ENCODE results near the gene MYBPH. TPM values are rescaled to one million over a fixed set of nuclear protein-coding genes. Genes with fewer than 3 reads are reported as not detected.

MYBPH gene
- polyA plus RNA-seq, 2 donors, result not detected

DNA sequence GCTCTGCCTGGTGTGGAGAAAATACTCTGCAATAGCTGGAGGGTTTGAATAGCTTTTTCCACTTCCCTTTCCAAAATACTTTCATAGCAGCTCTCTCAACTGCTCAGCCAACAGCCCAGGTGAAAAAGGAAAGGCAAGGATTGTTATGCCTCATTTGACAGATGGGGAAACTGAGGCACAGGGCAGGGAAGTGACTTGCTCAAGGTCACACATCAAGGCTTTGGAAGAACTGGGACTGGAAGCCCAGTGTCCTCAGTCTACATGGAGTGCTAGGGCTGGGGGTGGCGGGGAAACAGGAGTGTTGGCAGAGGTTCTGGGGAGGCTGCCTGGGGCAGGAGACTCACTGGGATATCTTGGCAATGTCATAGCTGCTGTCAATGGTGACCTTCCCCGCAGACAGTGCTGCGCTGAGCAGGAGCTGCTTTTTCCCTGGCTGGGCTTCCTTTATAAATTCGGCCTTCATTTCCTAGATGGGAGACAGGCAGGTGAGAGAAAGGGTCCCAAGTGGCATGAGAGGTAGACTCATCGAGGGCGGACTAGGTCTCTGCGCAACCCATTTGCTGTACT, 6.8 kb upstream of the MYBPH start:
- WGBS, 2 donors, result 83 to 92% methylated on average over 7 of the region's 7 CpGs
- Histone ChIP-seq H3K27ac (ENCODE audit: low read depth in 2 of 2, low read length in 1 of 2) (no peak overlapping the region), H3K27me3 (ENCODE audit: control insufficient read depth in 1 of 2, insufficient read depth in 2 of 2, low read length in 2 of 2) (no peaks in the 10 kb centered on the region), H3K9me3 (ENCODE audit: control insufficient read depth in 2 of 2, insufficient read depth in 1 of 2, low read depth in 1 of 2, low read length in 1 of 2) (no peaks in the 10 kb centered on the region), H3K4me1 (ENCODE audit: control insufficient read depth in 2 of 2, insufficient read depth in 2 of 2, low read length in 1 of 2) (peaks cover 3 to 13% of the 10 kb centered on the region in 2 donors), H3K36me3 (ENCODE audit: control insufficient read depth in 2 of 2, insufficient read depth in 2 of 2, low read length in 1 of 2) (no peaks in the 10 kb centered on the region), H3K4me3 (ENCODE audit: low read depth in 1 of 2, low read length in 2 of 2) (no peak overlapping the region)

DNA sequence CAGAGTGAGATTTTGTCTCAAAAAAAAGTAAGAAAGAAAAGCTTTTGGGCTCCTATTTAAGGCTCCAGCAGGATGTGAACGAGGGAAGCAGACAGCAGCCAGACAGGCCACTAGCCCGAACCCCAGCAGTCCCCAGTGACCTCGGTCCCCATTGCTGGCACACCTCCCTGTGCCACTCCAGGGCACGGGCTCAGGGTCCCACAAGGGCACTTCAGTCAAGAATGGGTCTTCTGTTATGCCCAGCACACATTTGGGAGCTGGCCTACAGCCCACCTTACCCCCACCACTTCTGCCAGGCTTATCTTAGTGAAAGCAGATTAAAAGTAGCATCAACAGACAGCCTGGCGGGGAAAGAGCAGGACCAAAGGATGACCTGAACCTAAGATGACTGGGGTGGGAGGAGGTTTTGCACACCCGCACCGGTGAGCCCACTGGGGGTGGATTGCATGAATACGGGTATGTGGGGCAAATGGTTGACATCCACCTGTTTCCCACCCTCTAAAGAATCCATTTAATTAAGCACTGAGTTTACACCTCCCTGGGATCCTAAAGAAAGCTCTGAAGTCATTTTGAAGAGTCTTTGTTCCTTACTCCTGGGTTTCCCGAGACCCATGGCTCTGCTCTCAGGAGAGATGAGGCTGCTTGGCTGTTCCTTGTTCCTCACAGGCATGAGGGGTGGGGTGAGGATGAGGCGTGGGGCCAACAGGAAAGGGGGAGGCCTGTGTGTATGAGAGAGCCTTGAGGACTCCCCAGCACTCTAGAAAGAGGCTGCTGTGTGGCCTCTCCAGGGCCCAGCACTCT, 6.2 kb upstream of the MYBPH start:
- Histone ChIP-seq H3K4me3 (ENCODE audit: low read depth in 1 of 2, low read length in 2 of 2) (no peak overlapping the region), H3K36me3 (ENCODE audit: control insufficient read depth in 2 of 2, insufficient read depth in 2 of 2, low read length in 1 of 2) (no peaks in the 10 kb centered on the region), H3K4me1 (ENCODE audit: control insufficient read depth in 2 of 2, insufficient read depth in 2 of 2, low read length in 1 of 2) (peaks cover 3 to 10% of the 10 kb centered on the region in 2 donors), H3K27me3 (ENCODE audit: control insufficient read depth in 1 of 2, insufficient read depth in 2 of 2, low read length in 2 of 2) (no peaks in the 10 kb centered on the region), H3K27ac (ENCODE audit: low read depth in 2 of 2, low read length in 1 of 2) (no peak overlapping the region), H3K9me3 (ENCODE audit: control insufficient read depth in 2 of 2, insufficient read depth in 1 of 2, low read depth in 1 of 2, low read length in 1 of 2) (no peaks in the 10 kb centered on the region)
- 68 to 83% methylated on average over 10 of the region's 10 CpGs for WGBS, 2 donors

DNA sequence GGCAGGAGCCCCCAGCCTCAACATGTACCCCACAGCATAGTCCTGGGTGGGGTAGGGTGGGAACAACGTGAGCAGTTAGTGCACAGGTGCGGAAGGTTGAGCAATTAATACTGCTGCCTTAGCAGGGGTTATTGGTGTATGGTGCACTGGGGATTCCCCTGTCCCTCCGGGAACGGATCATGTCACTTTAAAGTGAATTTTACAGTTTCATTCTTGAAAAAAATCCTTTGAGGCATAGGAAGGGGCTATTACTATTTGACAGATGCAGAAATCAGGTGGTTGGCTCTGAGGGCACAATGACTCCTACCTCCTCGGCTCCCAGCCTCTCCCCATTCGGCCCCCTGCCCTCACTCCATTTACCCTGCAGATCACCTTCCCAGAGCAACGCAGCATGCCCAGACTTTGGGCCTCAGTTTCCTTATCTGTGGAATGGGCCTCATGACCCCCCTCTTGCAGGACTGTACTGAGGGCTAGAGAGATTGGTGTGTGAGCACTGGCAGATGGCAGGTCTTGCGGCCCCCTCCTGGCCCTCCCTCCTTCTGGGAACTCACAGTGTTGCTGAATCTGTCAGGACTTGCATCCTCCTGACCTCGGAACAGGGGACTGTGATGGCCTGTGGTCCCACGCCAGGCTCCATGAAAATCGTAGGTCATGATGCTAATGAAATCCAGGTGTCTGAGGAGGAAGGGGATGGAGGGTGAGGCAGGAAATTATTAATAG, 5.1 kb upstream of the MYBPH start:
- WGBS, 2 donors, result 69 to 85% methylated on average over 11 of the region's 11 CpGs
- Histone ChIP-seq H3K36me3 (ENCODE audit: control insufficient read depth in 2 of 2, insufficient read depth in 2 of 2, low read length in 1 of 2) (no peaks in the 10 kb centered on the region), H3K27me3 (ENCODE audit: control insufficient read depth in 1 of 2, insufficient read depth in 2 of 2, low read length in 2 of 2) (no peaks in the 10 kb centered on the region), H3K4me3 (ENCODE audit: low read depth in 1 of 2, low read length in 2 of 2) (no peak overlapping the region), H3K9me3 (ENCODE audit: control insufficient read depth in 2 of 2, insufficient read depth in 1 of 2, low read depth in 1 of 2, low read length in 1 of 2) (no peaks in the 10 kb centered on the region), H3K27ac (ENCODE audit: low read depth in 2 of 2, low read length in 1 of 2) (no peak overlapping the region), H3K4me1 (ENCODE audit: control insufficient read depth in 2 of 2, insufficient read depth in 2 of 2, low read length in 1 of 2) (peaks cover 3 to 4% of the 10 kb centered on the region in 2 donors)

DNA sequence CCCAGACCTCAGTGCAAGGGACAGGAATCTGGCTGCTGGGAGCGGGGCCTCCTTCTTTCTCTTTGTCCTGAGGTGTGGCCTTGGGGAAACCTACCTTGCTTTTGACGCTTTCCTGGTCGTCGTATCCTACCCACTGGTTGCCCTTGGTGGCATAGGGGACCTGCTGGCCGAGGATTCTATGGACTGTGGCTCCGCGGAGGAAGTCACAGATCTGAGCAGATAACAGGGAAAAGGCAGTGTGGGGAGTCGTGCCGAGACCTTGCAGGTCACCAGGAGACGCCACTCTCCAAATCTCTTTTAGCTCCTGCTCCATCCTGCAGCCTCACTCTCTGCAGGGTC, 4.0 kb upstream of the MYBPH start:
- 87 to 92% methylated on average over 10 of the region's 10 CpGs for WGBS, 2 donors
- Histone ChIP-seq H3K4me1 (ENCODE audit: control insufficient read depth in 2 of 2, insufficient read depth in 2 of 2, low read length in 1 of 2) (peaks cover 0 to 3% of the 10 kb centered on the region in 2 donors), H3K4me3 (ENCODE audit: low read depth in 1 of 2, low read length in 2 of 2) (no peak overlapping the region)

DNA sequence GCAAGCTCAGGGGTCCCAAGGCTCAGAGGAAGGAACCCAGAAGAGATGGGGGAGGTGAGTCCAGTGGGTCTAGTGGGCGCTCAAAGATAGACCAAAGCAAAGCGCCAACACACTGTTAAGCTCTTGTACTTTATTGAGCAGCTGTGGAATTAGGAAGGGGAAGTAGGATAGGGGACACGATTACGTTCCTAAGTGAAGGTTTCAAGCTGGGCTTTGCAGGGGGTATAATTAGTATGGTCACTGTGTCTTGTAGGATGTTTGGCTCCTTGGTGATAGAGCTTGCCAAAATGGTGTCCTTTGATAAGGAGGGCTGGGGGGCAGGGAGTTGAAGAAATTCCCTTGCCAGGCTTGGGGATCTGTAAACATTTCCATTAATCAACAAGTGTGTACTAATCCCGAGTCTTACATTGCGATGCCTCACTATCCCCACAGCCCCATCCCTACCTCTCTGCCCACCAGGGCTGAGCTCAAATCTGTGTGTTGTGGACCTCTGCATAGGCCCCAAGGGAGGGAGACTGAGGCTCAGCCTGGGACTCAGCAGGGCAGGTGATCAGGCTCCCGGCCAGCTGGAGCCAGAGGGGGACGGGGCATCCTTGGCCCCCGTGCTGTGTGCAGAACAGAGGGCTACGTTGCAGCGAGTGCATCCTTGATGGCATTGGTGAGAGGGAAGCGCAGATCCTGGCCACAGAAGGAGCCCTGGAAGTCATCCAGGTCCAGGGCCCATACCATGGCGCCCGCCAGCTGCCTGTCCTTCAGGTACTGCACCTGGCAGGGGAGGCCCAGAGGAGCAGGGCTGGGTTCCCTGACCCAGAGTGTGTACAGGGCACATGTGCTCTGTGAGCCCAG, 3.4 kb upstream of the MYBPH start:
- WGBS, 2 donors, result 91 to 93% methylated on average over 14 of the region's 14 CpGs
- no peak overlapping the region for H3K4me3 ChIP-seq (ENCODE audit: low read depth in 1 of 2, low read length in 2 of 2)

More for the DNA sequence above, 4.0 kb upstream of the MYBPH start:
- no peaks in the 10 kb centered on the region for H3K36me3 ChIP-seq (ENCODE audit: control insufficient read depth in 2 of 2, insufficient read depth in 2 of 2, low read length in 1 of 2)
- H3K9me3 ChIP-seq (ENCODE audit: control insufficient read depth in 2 of 2, insufficient read depth in 1 of 2, low read depth in 1 of 2, low read length in 1 of 2), result no peaks in the 10 kb centered on the region
- H3K27me3 ChIP-seq (ENCODE audit: control insufficient read depth in 1 of 2, insufficient read depth in 2 of 2, low read length in 2 of 2), result no peaks in the 10 kb centered on the region
- no peak overlapping the region for H3K27ac ChIP-seq (ENCODE audit: low read depth in 2 of 2, low read length in 1 of 2)

DNA sequence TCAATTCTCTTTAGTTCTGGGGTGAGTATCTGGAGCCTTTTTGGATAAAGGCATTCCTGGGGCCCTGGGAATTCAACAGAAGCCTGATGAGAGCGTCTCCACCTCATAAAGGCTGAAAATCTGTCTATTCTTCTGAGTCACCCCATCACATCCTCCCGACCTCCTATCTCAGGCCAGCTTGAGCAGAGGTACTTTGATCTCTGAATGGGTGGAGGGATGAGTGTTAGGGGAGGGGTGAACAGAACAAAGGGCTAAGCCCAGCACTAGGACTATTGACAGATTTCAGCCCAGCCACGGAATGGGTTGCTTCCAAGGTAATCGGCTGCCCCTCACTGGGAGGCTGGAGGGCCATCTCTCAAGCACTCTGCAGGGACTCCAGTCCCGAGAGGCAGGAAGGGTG, 2.5 kb upstream of the MYBPH start:
- Histone ChIP-seq H3K36me3 (ENCODE audit: control insufficient read depth in 2 of 2, insufficient read depth in 2 of 2, low read length in 1 of 2) (no peaks in the 10 kb centered on the region), H3K27me3 (ENCODE audit: control insufficient read depth in 1 of 2, insufficient read depth in 2 of 2, low read length in 2 of 2) (no peaks in the 10 kb centered on the region), H3K9me3 (ENCODE audit: control insufficient read depth in 2 of 2, insufficient read depth in 1 of 2, low read depth in 1 of 2, low read length in 1 of 2) (no peaks in the 10 kb centered on the region), H3K4me1 (ENCODE audit: control insufficient read depth in 2 of 2, insufficient read depth in 2 of 2, low read length in 1 of 2) (peaks cover 0 to 3% of the 10 kb centered on the region in 2 donors), H3K27ac (ENCODE audit: low read depth in 2 of 2, low read length in 1 of 2) (no peak overlapping the region), H3K4me3 (ENCODE audit: low read depth in 1 of 2, low read length in 2 of 2) (no peak overlapping the region)
- 64 to 65% methylated on average over 5 of the region's 5 CpGs for WGBS, 2 donors

More for the DNA sequence above, 3.4 kb upstream of the MYBPH start:
- Histone ChIP-seq H3K9me3 (ENCODE audit: control insufficient read depth in 2 of 2, insufficient read depth in 1 of 2, low read depth in 1 of 2, low read length in 1 of 2) (no peaks in the 10 kb centered on the region), H3K27me3 (ENCODE audit: control insufficient read depth in 1 of 2, insufficient read depth in 2 of 2, low read length in 2 of 2) (no peaks in the 10 kb centered on the region), H3K4me1 (ENCODE audit: control insufficient read depth in 2 of 2, insufficient read depth in 2 of 2, low read length in 1 of 2) (peaks cover 0 to 3% of the 10 kb centered on the region in 2 donors), H3K27ac (ENCODE audit: low read depth in 2 of 2, low read length in 1 of 2) (no peak overlapping the region), H3K36me3 (ENCODE audit: control insufficient read depth in 2 of 2, insufficient read depth in 2 of 2, low read length in 1 of 2) (no peaks in the 10 kb centered on the region)

DNA sequence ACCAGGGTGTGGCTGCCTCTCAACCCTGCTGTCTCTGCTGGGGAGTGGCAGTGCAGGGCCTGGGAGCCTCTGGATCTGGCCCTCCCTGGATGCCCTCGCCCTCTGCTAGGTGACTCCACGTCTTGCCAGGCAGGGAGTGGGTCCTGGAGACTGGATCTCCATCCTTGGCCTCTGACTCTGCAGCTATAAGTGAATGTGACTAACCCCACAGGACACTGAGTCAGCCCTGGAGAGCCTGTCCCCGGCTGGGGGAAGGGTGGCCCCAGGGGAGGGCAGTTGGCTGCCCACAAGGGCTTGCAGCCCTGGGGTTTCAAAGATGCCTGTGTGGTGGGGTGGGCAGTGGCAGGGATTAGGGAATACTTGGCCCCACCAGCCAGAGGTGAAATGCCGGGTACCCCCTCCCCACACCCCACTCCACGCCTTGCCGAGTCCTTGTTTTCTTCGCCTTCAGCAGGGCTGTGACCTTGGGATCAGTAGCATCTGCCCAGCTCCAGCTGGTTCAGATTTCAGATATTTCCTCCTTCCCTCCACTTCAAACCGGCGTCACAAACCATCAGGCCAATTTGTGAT, 1.9 kb upstream of the MYBPH start:
- H3K27me3 ChIP-seq (ENCODE audit: control insufficient read depth in 1 of 2, insufficient read depth in 2 of 2, low read length in 2 of 2), result no peaks in the 10 kb centered on the region
- no peaks in the 10 kb centered on the region for H3K36me3 ChIP-seq (ENCODE audit: control insufficient read depth in 2 of 2, insufficient read depth in 2 of 2, low read length in 1 of 2)
- H3K4me1 ChIP-seq (ENCODE audit: control insufficient read depth in 2 of 2, insufficient read depth in 2 of 2, low read length in 1 of 2), result peaks cover 0 to 1% of the 10 kb centered on the region in 2 donors
- H3K4me3 ChIP-seq (ENCODE audit: low read depth in 1 of 2, low read length in 2 of 2), result no peak overlapping the region
- no peak overlapping the region for H3K27ac ChIP-seq (ENCODE audit: low read depth in 2 of 2, low read length in 1 of 2)
- no peaks in the 10 kb centered on the region for H3K9me3 ChIP-seq (ENCODE audit: control insufficient read depth in 2 of 2, insufficient read depth in 1 of 2, low read depth in 1 of 2, low read length in 1 of 2)
- WGBS, 2 donors, result 47 to 58% methylated on average over 9 of the region's 9 CpGs

DNA sequence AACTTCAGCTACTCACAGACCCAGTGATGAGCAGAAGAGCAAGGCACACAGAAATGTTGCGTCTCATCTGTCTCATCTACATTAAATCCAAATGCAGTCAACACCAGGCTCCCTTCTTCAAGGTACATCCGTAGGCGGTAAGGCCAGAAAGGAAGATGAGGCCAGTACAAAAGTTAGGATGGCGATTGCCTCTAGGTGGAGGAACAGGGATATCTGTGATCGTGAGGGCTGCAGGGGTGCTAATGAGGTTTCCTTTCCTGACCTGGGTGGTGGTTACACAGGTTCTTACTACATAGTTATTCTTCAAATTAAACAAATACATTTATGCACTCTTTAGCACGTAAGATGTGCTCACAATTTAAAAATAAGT, 1.4 kb upstream of the MYBPH start:
- Histone ChIP-seq H3K27me3 (ENCODE audit: control insufficient read depth in 1 of 2, insufficient read depth in 2 of 2, low read length in 2 of 2) (no peaks in the 10 kb centered on the region), H3K9me3 (ENCODE audit: control insufficient read depth in 2 of 2, insufficient read depth in 1 of 2, low read depth in 1 of 2, low read length in 1 of 2) (no peaks in the 10 kb centered on the region), H3K4me3 (ENCODE audit: low read depth in 1 of 2, low read length in 2 of 2) (no peak overlapping the region), H3K36me3 (ENCODE audit: control insufficient read depth in 2 of 2, insufficient read depth in 2 of 2, low read length in 1 of 2) (no peaks in the 10 kb centered on the region), H3K4me1 (ENCODE audit: control insufficient read depth in 2 of 2, insufficient read depth in 2 of 2, low read length in 1 of 2) (no peaks in the 10 kb centered on the region), H3K27ac (ENCODE audit: low read depth in 2 of 2, low read length in 1 of 2) (no peak overlapping the region)
- WGBS, 2 donors, result 89 to 91% methylated on average over 6 of the region's 6 CpGs
